HUDEP-2 (cell line): Measurements from ENCODE around the gene PABPN1L.

Experiments
- DNase-seq, 76 experiments: peaks; one replicate each; lab custom pipeline; 2025; ENCODE audit not compliant: unreplicated experiment in 76 of 76; lab: John Stamatoyannopoulos, UW

Gene PABPN1L

GRCh38 chr16:88866151-88866920 lies at the start of gene PABPN1L:
PABPN1L (minus strand) TSS chr16:88866660; CDS start chr16:88866606, 54 bp downstream.
- no peak for DNase-seq

- DNase-seq, result no peak
These were observed 49.3 kb upstream of the PABPN1L start for GRCh38 chr16:88915639-88916327.

- no peak for DNase-seq
These were observed 48.4 kb upstream of the PABPN1L start for GRCh38 chr16:88914750-88915368.

GRCh38 chr16:88913870-88914269 lies 47.4 kb upstream of the PABPN1L start:
- no peak for DNase-seq

GRCh38 chr16:88913001-88913612 lies 46.6 kb upstream of the PABPN1L start:
- DNase-seq, result no peak

GRCh38 chr16:88912556-88912955 lies 46.1 kb upstream of the PABPN1L start:
- DNase-seq, result no peak

- no peak for DNase-seq
These were observed 45.5 kb upstream of the PABPN1L start for GRCh38 chr16:88911946-88912310.

GRCh38 chr16:88911136-88911945 lies 44.9 kb upstream of the PABPN1L start:
- DNase-seq, result no peak

- DNase-seq, result peak in 1 of 76 experiments; percentile 6
These were observed 44.0 kb upstream of the PABPN1L start for GRCh38 chr16:88910284-88911135.

GRCh38 chr16:88909431-88910210 lies 43.2 kb upstream of the PABPN1L start:
- peak in 1 of 76 experiments; percentile 5 for DNase-seq

- DNase-seq, result no peak
These were observed 41.8 kb upstream of the PABPN1L start for GRCh38 chr16:88908307-88908706.

- no peak for DNase-seq
These were observed 41.3 kb upstream of the PABPN1L start for GRCh38 chr16:88907768-88908167.

- DNase-seq, result no peak
These were observed 40.2 kb upstream of the PABPN1L start for GRCh38 chr16:88906535-88907105.

- DNase-seq, result no peak
These were observed 39.6 kb upstream of the PABPN1L start for GRCh38 chr16:88906020-88906419.

- DNase-seq, result peak in 21 of 76 experiments; percentile 2 to 44 (median 17)
These were observed 39.1 kb upstream of the PABPN1L start for GRCh38 chr16:88905563-88905962.

GRCh38 chr16:88904676-88905365 lies 38.4 kb upstream of the PABPN1L start:
- no peak for DNase-seq

GRCh38 chr16:88903267-88903666 lies 36.8 kb upstream of the PABPN1L start:
- no peak for DNase-seq

GRCh38 chr16:88902744-88903143 lies 36.3 kb upstream of the PABPN1L start:
- no peak for DNase-seq
